B cell (primary cell): Measurements from ENCODE around the gene HOXD8. TPM values are rescaled to one million over a fixed set of nuclear protein-coding genes. Genes with fewer than 3 reads are reported as not detected.

Experiments
- ATAC-seq: fragments of 200-7000 bp; cut with Tn5 transposase; one replicate; pipeline ENCODE4 v1.10.0; 2021; ENCODE audit warnings: low read depth, mild to moderate bottlenecking, moderate number of reproducible peaks, moderate library complexity
- CTCF ChIA-PET: fragments of 350-600 bp; sonication (Branson Sonifier 250); formaldehyde crosslinking; loops from one replicate; lab custom pipeline; 2021; ENCODE audit warnings: antibody characterized with exemption, inconsistent platforms; lab: Charles Lee
- POLR2A ChIA-PET: fragments of 350-600 bp; sonication (Branson Sonifier 250); formaldehyde crosslinking; loops from one replicate; lab custom pipeline; 2021; ENCODE audit warnings: antibody characterized with exemption; lab: Charles Lee
- DNase-seq: peaks from one replicate; pipeline ENCODE4 v3.0.0; 2013
- H2AFZ ChIP-seq: 2 replicates; pipeline ENCODE4 v1.6.1; 2012; ENCODE audit warnings: mild to moderate bottlenecking, low read depth, low read length; ENCODE audit not compliant: insufficient read depth, poor library complexity, severe bottlenecking
- H3K27ac ChIP-seq, 2 donors: 1 replicate in 1 of 2; 2 replicates in 1 of 2; pipeline ENCODE4 v1.5.1; 2012 to 2013; ENCODE audit warnings: low read length in 2 of 2, mild to moderate bottlenecking in 2 of 2, moderate library complexity in 1 of 2
- H3K27me3 ChIP-seq, 4 experiments: fragments of 200-600 bp in 1 of 4; sonication (generic) in 1 of 4; replicated peaks in 1 of 4; 1 replicate in 2 of 4; 2 replicates in 2 of 4; pipeline versions ENCODE4 v1.6.1 to v1.7.0; 2013 to 2016; ENCODE audit warnings: low read length in 3 of 4, mild to moderate bottlenecking in 2 of 4, mixed read lengths in 1 of 4, moderate library complexity in 1 of 4; ENCODE audit not compliant: insufficient read depth in 4 of 4, control insufficient read depth in 3 of 4; ENCODE audit errors: control extremely low read depth in 1 of 4
- H3K36me3 ChIP-seq, 2 experiments: replicated peaks in 1 of 2; 1 replicate in 1 of 2; 2 replicates in 1 of 2; pipeline versions ENCODE4 v1.6.1 to v1.7.1; 2013; ENCODE audit warnings: low read length in 1 of 2; ENCODE audit not compliant: insufficient read depth in 2 of 2, control insufficient read depth in 1 of 2; ENCODE audit errors: control extremely low read depth in 1 of 2, extremely low read depth in 1 of 2
- H3K4me1 ChIP-seq, 2 donors: fragments of 200-600 bp in 1 of 2; sonication (generic) in 1 of 2; 1 replicate in 1 of 2; 2 replicates in 1 of 2; pipeline versions ENCODE4 v1.5.1 to v1.6.1; 2013 to 2017; ENCODE audit warnings: low read length in 2 of 2; ENCODE audit not compliant: control insufficient read depth in 2 of 2, insufficient read depth in 2 of 2
- H3K4me2 ChIP-seq: replicated peaks from 2 replicates; pipeline ENCODE3; 2012; ENCODE audit warnings: mild to moderate bottlenecking, low read depth, low read length; ENCODE audit not compliant: poor library complexity, severe bottlenecking
- H3K4me3 ChIP-seq, 5 experiments: fragments of 200-600 bp in 1 of 5; sonication (generic) in 1 of 5; 1 replicate in 3 of 5; 2 replicates in 2 of 5; pipeline versions ENCODE4 v1.5.1 to v1.7.0; 2011 to 2016; ENCODE audit warnings: low read length in 4 of 5, mild to moderate bottlenecking in 4 of 5, low read depth in 2 of 5, control low read depth in 1 of 5, moderate library complexity in 1 of 5; ENCODE audit not compliant: insufficient read depth in 1 of 5; ENCODE audit errors: control extremely low read depth in 1 of 5, extremely low read depth in 1 of 5
- H3K79me2 ChIP-seq: fragments of 200-600 bp; sonication (generic); one replicate; pipeline ENCODE4 v1.6.0; 2016; ENCODE audit warnings: low read length; ENCODE audit not compliant: control insufficient read depth, insufficient read depth
- H3K9ac ChIP-seq: fragments of 200-600 bp; sonication (generic); 2 replicates; pipeline ENCODE4 v1.6.1; 2017; ENCODE audit warnings: mild to moderate bottlenecking, low read length, moderate library complexity
- H3K9me3 ChIP-seq, 3 donors: one replicate each; pipeline versions ENCODE4 v1.6.1 to v1.7.1; 2013; ENCODE audit warnings: low read length in 2 of 3; ENCODE audit not compliant: control insufficient read depth in 2 of 3, insufficient read depth in 1 of 3; ENCODE audit errors: control extremely low read depth in 1 of 3
- H4K20me1 ChIP-seq: 2 replicates; pipeline ENCODE4 v1.6.0; 2012; ENCODE audit warnings: mild to moderate bottlenecking, low read length; ENCODE audit not compliant: insufficient read depth, control insufficient read depth, poor library complexity, severe bottlenecking
- H3K27ac Mint-ChIP-seq: one replicate; pipeline ENCODE4 v1.8.0; 2021; ENCODE audit warnings: mixed read lengths
- H3K27me3 Mint-ChIP-seq: one replicate; pipeline ENCODE4 v1.8.0; 2021; ENCODE audit warnings: mixed read lengths
- H3K4me1 Mint-ChIP-seq: one replicate; pipeline ENCODE4 v1.8.0; 2021; ENCODE audit warnings: mixed read lengths
- H3K4me3 Mint-ChIP-seq: one replicate; pipeline ENCODE4 v1.8.0; 2021; ENCODE audit warnings: mixed read lengths
- H3K9me3 Mint-ChIP-seq: one replicate; pipeline ENCODE4 v1.8.0; 2022; ENCODE audit warnings: mixed read lengths; ENCODE audit not compliant: insufficient read depth
- CTCF ChIP-seq: fragments of 200-600 bp; IDR thresholded peaks from one replicate; pipeline ENCODE4 v1.8.0; 2022; ENCODE audit warnings: antibody characterized with exemption, mild to moderate bottlenecking
- EZH2 ChIP-seq: IDR thresholded peaks from 2 replicates; pipeline ENCODE4 v1.6.1; 2012; ENCODE audit warnings: borderline replicate concordance, low read depth, mild to moderate bottlenecking, moderate library complexity, low read length; ENCODE audit not compliant: insufficient read depth, poor library complexity, severe bottlenecking
- WGBS: methylation state at CpG from one replicate; pipeline ENCODE4 v1.1.5; 2013; ENCODE audit warnings: missing lambda C conversion rate; ENCODE audit not compliant: insufficient coverage; 5-methylcytosine and 5-hydroxymethylcytosine counted together
- intact Hi-C: fragments of 100-400 bp; cut with micrococcal nuclease; formaldehyde crosslinking; loops from one replicate; pipeline ENCODE4 v1.10.0; 2022
- polyA plus RNA-seq: library from polyadenylated mRNA; depleted of rRNA; stranded (reverse); fragments of >200 nt; gene quantifications from 2 replicates; pipeline ENCODE4 v1.2.3, GENCODE V29; 2012
- total RNA-seq, 2 donors: library from RNA; stranded (reverse); fragments of 120-200 nt in 1 of 2; gene quantifications; 1 replicate in 1 of 2; 2 replicates in 1 of 2; pipeline versions ENCODE4 v1.2.3 to v1.2.4, GENCODE V29; 2013 to 2022

The HOXD8 gene
- total and polyA plus RNA-seq, 2 donors (not counting 1 experiment from before 2014, with no cell fraction given): not detected

GRCh38 chr2:176121190-176122051 is 8.1 kb upstream of the HOXD8 start:
- Mint-ChIP-seq H3K4me1 (peaks cover 11% of the 10 kb centered on the region), H3K27me3 (peaks cover 78% of the 10 kb centered on the region), H3K9me3 (peaks cover 2% of the 10 kb centered on the region), H3K27ac (no peak overlapping the region), H3K4me3 (no peak overlapping the region)
- no peak overlapping the region for H3K27ac ChIP-seq
- POLR2A ChIA-PET: no interaction called here
- peak overlapping the region; percentile 72 for H3K4me2 ChIP-seq
- WGBS: 23% methylated on average over 40 of the region's 53 CpGs
- H3K36me3 ChIP-seq: no peaks in the 10 kb centered on the region
- H3K4me3 ChIP-seq: no peak overlapping the region
- H3K9ac ChIP-seq: no peak overlapping the region
- TF ChIP-seq CTCF: no peak
- TF ChIP-seq EZH2: peak; percentile 85
- no peak for DNase-seq
- no peaks in the 10 kb centered on the region for H3K79me2 ChIP-seq
- CTCF ChIA-PET: interaction anchor here (0.8 to 1.8 kb wide), 4 partner anchors 11 to 1044 kb away, joined by 3 to 12 read pairs (median 6); no protein-coding TSS in a partner anchor
- H2AFZ ChIP-seq: peak overlapping the region; percentile 40
- peaks cover 0 to 95% (median 75%) of the 10 kb centered on the region in 4 experiments for H3K27me3 ChIP-seq
- no peak for ATAC-seq
- H4K20me1 ChIP-seq: no peaks in the 10 kb centered on the region
- intact Hi-C loops: no loop called here
- H3K9me3 ChIP-seq: peaks cover 0 to 55% (median 2%) of the 10 kb centered on the region in 3 donors
- peaks cover 5 to 34% of the 10 kb centered on the region in 2 donors for H3K4me1 ChIP-seq
